ENCODE measurements around the gene SLC24A5. TPM values are rescaled to one million over a fixed set of nuclear protein-coding genes. Genes with fewer than 3 reads are reported as not detected.

SLC24A5 gene
- total and polyA plus RNA-seq, 10 of the 15 experiments (the other 5 are each of a cell fraction or from before 2014, with no cell fraction given) = not detected

GRCh38 chr15:48176112-48176511 is 55.3 kb downstream of the SLC24A5 start:
- intact Hi-C loops (cut with micrococcal nuclease; ENCODE audit: unreplicated experiment) = no loop called here
- ChIA-PET POLR2A (no interaction called here), CTCF (interaction anchor here (0.9 kb wide), 1 partner anchor 17 kb away, joined by 3 read pairs; no protein-coding TSS in a partner anchor), RAD21 (ENCODE audit: unreplicated experiment) (no interaction called here), SMC1A (ENCODE audit: uncharacterized antibody, unreplicated experiment) (interaction anchor here (1.7 to 2.0 kb wide), 2 partner anchors 8 to 35 kb away, joined by 4 to 8 read pairs; no protein-coding TSS in a partner anchor)
- H3K9me3 ChIP-seq (replicated peaks; ENCODE audit: control insufficient read depth, insufficient read depth, low read length) = peaks cover 5% of the 10 kb centered on the region; the same call in 2 of the 3 replicates
- TF ChIP-seq FOS (IDR thresholded peaks at IDR 0.05; ENCODE audit: borderline replicate concordance, extremely low read depth, insufficient read length) (no peak), TCF12 (IDR thresholded peaks at IDR 0.05; ENCODE audit: low read depth, low read length) (no peak), RB1 (IDR thresholded peaks at IDR 0.05; ENCODE audit: borderline replicate concordance) (no peak), SREBF1 (IDR thresholded peaks at IDR 0.05; ENCODE audit: low read length) (no peak), ASH2L (IDR thresholded peaks at IDR 0.05; ENCODE audit: borderline replicate concordance, low read depth) (no peak), CTCF (IDR thresholded peaks at IDR 0.05 in 2 of 3, conservative IDR thresholded peaks at IDR 0.05 in 1 of 3; ENCODE audit: control insufficient read depth in 2 of 3, extremely low read depth in 1 of 3, insufficient read depth in 1 of 3, low read depth in 3 of 3, low read length in 3 of 3) (no peak), MAX (IDR thresholded peaks at IDR 0.05; ENCODE audit: low read depth, low read length) (no peak), TCF7 (IDR thresholded peaks at IDR 0.05; ENCODE audit: borderline replicate concordance) (no peak), NRF1 (conservative IDR thresholded peaks at IDR 0.05; ENCODE audit: low read depth, low read length) (no peak), ESRRA (IDR thresholded peaks at IDR 0.05; ENCODE audit: low read length) (no peak), BACH1 (IDR thresholded peaks at IDR 0.05; ENCODE audit: borderline replicate concordance) (no peak), EED (IDR thresholded peaks at IDR 0.05; ENCODE audit: low read depth) (no peak), ATF7 (IDR thresholded peaks at IDR 0.05; ENCODE audit: low read depth) (no peak), PKNOX1 (IDR thresholded peaks at IDR 0.05) (no peak), SREBF2 (IDR thresholded peaks at IDR 0.05; ENCODE audit: low read length) (no peak), TCF3 (IDR thresholded peaks at IDR 0.05; ENCODE audit: borderline replicate concordance, insufficient read depth, low read depth, low read length) (no peak), WRNIP1 (IDR thresholded peaks at IDR 0.05; ENCODE audit: borderline replicate concordance, low read depth, low read length) (no peak), ZNF274 (IDR thresholded peaks at IDR 0.05; ENCODE audit: insufficient read depth, insufficient read length) (no peak)
- no peaks in the 10 kb centered on the region for H4K20me1 ChIP-seq (ENCODE audit: control insufficient read depth, insufficient read depth)
- no peak overlapping the region for H3K9ac ChIP-seq (ENCODE audit: control insufficient read depth, insufficient read depth, low read length)
- no peak overlapping the region for H2AFZ ChIP-seq (ENCODE audit: control insufficient read depth, low read depth, low read length)
- H3K36me3 ChIP-seq (ENCODE audit: control insufficient read depth in 2 of 2, insufficient read depth in 2 of 2, low read length in 1 of 2) = no peaks in the 10 kb centered on the region; a peak in 1 of 4 replicates
- peak overlapping the region; percentile 85; the same call in 1 of the 2 replicates for H3K4me2 ChIP-seq (ENCODE audit: control insufficient read depth, insufficient read depth)
- DNase-seq (ENCODE audit: low read depth, low spot score) (no peak), ATAC-seq (no peak), FAIRE-seq (no peak)
- H3K27ac ChIP-seq (ENCODE audit: control insufficient read depth, insufficient read depth) = no peak overlapping the region
- H3K79me2 ChIP-seq (ENCODE audit: control insufficient read depth, insufficient read depth, low read length) = peaks cover 45% of the 10 kb centered on the region
- 91% methylated on average over 4 of the region's 4 CpGs for WGBS (ENCODE audit: insufficient coverage, insufficient replicate concordance, low lambda C conversion rate, missing lambda C conversion rate)
- in situ Hi-C loops (cut with MboI) = no loop called here
- BruUV-seq (replicated peaks) = no TSS peak
- H3K4me3 ChIP-seq = peak overlapping the region; percentile 92; the same call in 1 of the 2 replicates
- peaks cover 15% of the 10 kb centered on the region; the same call in 1 of the 2 replicates for H3K4me1 ChIP-seq (ENCODE audit: control insufficient read depth, insufficient read depth, low read length)
- H3K27me3 ChIP-seq (replicated peaks in 1 of 2; ENCODE audit: control insufficient read depth in 2 of 2, insufficient read depth in 2 of 2, low read length in 1 of 2) = no peaks in the 10 kb centered on the region

Data from GM12878 (cell line).